Loucy (cell line): ENCODE measurements around the gene TENM3.

Source experiments
- CTCF ChIP-seq: fragments of 200-600 bp; sonication (generic); conservative IDR thresholded peaks from 2 replicates; pipeline ENCODE4 v1.5.1; 2014; ENCODE audit warnings: mild to moderate bottlenecking, antibody characterized with exemption, low read length
- EZH2phosphoT487 ChIP-seq: fragments of 200-600 bp; IDR thresholded peaks from 2 replicates; pipeline ENCODE4 v1.6.1; 2018; ENCODE audit warnings: antibody characterized with exemption, mild to moderate bottlenecking, moderate library complexity, borderline replicate concordance

GRCh38 chr4:182746876-182747275 lies 503.7 kb downstream of the TENM3 start:
- no peak for TF ChIP-seq CTCF
- no peak for TF ChIP-seq EZH2phosphoT487
